GM18861 (cell line): ENCODE data around the gene DNASE1L1.
"Not testable (repeated sequence)": the region's sequence is repeated elsewhere in the genome, so short reads cannot be mapped to it uniquely, and the experiment has no call there.

Experiments used
- ATAC-seq: cut with Tn5 transposase; IDR thresholded peaks from one replicate; pipeline ENCODE4 v1.9.1; 2021; ENCODE audit not compliant: unreplicated experiment

Gene DNASE1L1

GRCh38 chrX:154408659-154409221, 314 bp downstream of the DNASE1L1 start:
- ATAC-seq: no peak

GRCh38 chrX:154404625-154405192, 4.3 kb downstream of the DNASE1L1 start:
- no peak for ATAC-seq

- ATAC-seq: no peak
Measured at GRCh38 chrX:154403858-154404257, 5.2 kb downstream of the DNASE1L1 start.

DNA sequence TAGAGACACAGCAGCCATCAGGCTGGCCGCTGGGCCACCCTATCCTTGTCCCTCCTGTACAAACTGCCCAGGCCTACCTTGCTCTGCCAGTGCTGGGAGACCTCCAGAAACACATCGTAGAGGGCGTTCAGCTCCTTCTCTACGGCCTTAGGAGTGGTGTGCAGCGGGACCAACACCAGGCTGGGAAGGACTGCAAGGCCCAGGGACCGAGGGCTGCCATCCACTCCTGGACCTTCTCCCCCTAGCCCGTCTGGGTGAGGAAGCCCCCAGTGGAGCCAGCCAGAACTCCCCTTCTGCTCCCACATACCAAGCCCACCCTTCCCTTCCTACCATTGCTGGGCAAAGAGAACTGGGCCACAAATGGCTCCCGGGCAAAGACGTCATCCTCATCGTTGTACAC, 5.9 kb downstream of the DNASE1L1 start:
- no peak for ATAC-seq

GRCh38 chrX:154402622-154403127, 6.4 kb downstream of the DNASE1L1 start:
- ATAC-seq: no peak

- ATAC-seq: no peak
Measured at GRCh38 chrX:154401918-154402621, 7.0 kb downstream of the DNASE1L1 start.

DNA sequence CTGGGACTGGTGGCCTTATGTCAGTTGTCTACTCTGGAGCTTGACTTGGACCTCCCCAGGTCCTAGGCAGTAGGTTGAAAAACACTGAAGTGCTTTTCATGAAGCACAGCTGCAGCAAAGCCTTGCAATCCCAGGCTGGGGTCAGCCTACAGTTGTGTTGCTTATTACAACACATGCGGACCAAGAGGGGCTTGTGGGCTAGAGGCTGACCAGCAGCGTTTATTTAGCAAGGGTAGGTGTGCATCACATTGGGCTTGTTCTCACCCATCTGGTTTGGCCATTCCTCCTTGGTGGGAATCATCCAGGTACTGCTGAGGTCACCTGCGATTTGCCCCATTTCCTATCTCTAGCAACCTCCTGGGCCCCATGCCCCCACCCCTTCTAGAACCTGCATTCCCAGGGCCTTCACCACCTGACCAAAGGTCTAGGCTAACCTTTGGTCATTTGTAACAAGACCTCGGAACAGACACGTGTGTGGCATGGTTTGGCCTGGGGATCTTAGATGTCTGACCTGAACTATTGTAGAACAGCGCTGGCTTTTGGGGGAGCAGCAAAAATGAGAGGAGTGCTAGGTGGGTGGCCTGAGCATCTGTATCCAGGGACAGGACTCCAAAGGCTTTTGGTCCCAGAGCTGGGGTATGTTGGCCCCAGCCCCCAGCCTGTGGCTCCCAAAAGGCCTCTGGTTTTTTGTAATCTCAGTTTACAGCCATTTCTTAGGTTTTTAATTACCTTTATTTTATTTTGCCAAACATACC, 7.8 kb downstream of the DNASE1L1 start:
- ATAC-seq: no peak

DNA sequence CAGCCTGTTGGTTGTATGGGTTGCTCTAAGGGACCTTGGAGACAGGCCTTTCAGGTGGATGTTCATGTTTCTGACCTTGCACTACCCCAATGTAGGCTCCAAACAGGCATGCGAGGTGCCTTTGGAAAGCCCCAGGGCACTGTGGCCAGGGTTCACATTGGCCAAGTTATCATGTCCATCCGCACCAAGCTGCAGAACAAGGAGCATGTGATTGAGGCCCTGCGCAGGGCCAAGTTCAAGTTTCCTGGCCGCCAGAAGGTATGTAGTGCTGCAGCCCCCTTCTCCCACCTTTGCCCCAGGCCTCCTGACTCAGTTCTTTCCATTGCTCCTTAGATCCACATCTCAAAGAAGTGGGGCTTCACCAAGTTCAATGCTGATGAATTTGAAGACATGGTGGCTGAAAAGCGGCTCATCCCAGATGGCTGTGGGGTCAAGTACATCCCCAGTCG, 8.7 kb downstream of the DNASE1L1 start:
- ATAC-seq: not testable (repeated sequence)

- ATAC-seq: no peak
Measured at GRCh38 chrX:154399527-154400368, 9.3 kb downstream of the DNASE1L1 start.

DNA sequence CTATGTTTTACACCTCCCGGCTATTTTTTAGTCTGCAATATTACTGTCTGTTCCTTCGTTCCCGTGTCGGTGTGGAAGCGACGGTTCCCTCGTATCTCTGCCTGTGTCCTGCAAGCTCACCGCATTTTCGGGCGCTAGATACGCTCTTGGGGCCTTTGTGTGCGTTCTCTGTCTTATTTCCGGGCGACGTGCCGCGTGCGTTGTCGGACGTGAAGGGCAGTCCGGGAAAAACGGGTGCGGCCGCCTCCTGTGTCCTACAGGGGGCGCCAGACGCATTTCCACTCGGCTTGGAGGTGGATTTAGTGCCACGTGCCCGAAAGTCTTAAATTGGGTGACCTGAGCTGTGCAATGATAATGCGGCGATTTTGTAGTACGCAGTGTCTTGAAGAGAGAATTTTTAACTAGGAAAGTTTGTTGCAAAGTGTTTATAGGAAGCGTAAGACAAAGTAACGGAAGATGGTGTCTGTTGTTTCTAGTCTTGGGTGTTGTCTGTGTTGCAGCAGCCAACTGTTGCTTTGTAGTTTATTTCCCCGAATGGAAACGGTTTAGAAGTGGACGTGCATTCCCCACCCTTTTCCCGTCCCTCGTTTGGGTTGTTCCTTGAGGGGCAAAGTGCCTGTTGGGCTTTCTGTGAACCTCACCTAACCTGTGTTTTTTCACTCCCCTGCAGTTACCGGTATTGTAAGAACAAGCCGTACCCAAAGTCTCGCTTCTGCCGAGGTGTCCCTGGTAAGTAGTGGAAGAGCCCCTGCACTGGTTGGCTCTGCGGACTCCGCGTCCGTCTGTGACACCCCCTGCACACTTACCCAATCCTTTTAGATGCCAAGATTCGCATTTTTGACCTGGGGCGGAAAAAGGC, 10.2 kb downstream of the DNASE1L1 start:
- ATAC-seq: no peak

DNA sequence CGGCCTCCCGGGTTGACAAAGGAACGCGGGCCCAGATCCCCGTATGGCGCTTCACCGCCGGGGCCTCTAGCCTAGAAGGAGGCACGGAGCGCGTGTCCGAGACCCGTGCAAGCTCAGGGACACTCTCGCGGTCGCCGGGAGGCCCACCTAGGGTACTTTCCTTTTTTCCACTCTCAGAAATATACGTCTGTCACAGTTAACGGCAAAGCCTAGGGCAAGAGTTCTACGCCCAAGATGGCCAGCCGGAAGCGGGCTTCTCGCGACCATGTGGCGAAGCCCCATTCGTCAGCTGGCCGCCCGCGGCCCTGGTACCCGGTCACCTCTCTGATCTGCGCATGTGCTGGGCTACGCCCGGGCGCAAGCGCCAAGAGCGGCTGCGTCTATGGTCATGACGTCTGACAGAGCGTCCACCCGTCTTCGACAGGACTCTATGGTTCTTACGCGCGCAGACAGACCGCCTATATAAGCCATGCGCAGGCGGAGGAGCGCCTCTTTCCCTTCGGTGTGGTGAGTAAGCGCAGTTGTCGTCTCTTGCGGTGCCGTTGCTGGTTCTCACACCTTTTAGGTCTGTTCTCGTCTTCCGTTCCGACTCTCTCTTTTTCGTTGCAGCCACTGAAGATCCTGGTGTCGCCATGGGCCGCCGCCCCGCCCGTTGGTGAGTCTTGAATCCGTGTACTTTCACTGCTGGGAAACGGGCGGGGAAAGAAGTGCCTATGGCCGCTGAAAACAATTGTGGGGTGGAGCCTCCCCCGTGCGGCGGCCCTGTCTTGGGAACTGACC, 11.0 kb downstream of the DNASE1L1 start, which contains the start of gene RPL10:
Gene RPL10, plus strand, starts transcription at position 490 of the 780 bp plus-strand sequence. Its CDS starts 143 bp downstream, at position 633.
- ATAC-seq: peak; percentile 73

- peak; percentile 27 for ATAC-seq
Measured at GRCh38 chrX:154396973-154397887, 11.8 kb downstream of the DNASE1L1 start.

- not testable (repeated sequence) for ATAC-seq
Measured at GRCh38 chrX:154396363-154396762, 12.7 kb downstream of the DNASE1L1 start.

DNA sequence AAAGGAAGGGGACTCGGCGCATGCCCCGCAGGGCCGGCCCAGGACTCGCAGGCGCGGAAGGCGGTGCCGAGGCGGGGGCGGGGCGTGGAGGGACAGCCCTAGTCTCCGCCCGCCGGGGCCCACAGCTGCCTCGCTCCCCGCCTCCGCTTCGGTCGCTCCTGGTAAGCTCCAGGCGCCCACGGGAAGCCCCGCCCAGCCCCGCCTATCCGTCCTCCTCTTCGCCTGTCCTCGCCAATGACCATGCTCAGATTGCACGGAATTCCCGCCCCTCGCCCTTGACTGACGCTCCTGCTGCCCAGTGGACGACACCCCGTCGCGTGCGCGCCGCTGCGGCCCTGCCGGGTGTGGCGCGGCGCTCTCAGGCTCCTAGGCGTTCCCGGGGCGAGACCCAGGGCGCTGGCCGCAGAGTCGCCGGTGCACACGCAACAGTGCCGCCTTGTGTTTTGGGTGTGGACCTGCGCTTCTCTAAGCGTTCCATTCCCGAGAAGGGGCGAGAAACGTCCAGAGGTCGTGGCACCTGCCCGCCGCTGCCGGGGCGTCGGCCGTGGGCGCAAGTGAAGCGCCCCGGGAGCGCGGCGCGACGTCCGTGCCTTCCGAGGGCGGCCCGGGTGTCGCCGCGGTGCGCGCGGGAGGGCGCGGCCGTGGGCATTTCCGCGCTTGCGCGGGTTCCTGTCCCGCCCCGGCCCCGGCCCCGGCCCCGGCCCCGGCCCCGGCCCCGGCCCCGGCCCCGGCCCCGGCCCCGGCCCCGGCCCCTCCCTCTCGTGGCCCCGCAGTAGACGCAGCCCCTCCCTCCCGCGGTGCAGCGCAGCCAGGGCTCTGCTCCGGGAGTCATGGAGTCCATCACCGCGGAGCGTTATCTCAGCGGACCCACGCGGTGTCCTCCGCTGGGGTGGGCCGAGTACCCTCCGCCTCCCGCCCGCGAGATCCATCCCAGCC, 19.0 kb downstream of the DNASE1L1 start:
- ATAC-seq: peak; percentile 56

DNA sequence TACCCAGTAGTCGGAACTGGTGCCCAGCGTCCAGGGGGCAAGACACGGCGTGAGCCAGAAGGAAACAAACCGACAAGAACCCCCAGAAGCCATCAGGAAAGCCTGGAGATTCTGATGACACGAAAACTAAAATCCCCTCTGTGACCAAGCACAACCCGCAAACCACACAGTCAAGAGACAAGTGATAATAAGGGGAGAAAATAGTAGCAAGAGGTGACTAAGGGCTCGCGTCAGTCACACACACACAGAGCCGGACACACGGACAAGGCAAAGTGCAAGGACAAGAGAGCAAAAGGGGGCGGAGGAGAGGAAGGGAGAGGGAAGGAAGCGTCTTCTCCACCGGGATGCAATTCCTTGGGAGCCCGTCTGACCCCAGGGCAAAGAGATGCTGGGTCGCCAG, 20.4 kb downstream of the DNASE1L1 start:
- ATAC-seq: peak; percentile 25

DNA sequence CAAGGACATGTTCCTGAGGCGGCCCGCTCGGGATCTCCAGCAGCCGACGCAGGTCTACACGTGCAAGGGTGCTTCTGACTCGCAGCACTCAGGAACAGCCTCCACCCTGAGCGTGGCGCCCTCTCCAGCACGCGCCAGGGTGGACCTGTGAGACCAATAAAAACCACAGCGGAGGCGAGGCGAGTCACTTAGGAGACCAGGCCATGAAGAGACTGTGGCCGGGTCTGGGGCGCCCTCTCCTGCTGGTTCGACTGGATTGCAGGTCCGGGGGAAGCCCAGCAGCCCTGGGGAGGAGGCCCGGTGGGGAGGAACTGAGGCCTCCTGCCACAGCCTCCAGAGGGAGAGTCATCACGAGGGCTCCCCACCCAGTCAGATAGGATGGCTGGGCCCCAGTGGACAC, 21.0 kb downstream of the DNASE1L1 start:
- ATAC-seq: peak; percentile 26
